Esophagus squamous epithelium (tissue), 5 donors: ENCODE data around the gene RPH3AL. TPM values are rescaled to one million over a fixed set of nuclear protein-coding genes. Genes with fewer than 3 reads are reported as not detected.

Source experiments
- DNase-seq: peaks from one replicate; lab custom pipeline; 2025; lab: John Stamatoyannopoulos, UW
- H3K27ac ChIP-seq, 4 donors: fragments of 200-600 bp; sonication (generic); one replicate each; pipeline ENCODE4 v1.5.1; 2016 to 2019; ENCODE audit warnings: mild to moderate bottlenecking in 1 of 4
- H3K27me3 ChIP-seq, 4 donors: fragments of 200-600 bp; sonication (generic); 1 replicate in 3 of 4; 2 replicates in 1 of 4; pipeline versions ENCODE4 v1.5.1 to v1.6.0; 2017 to 2021; ENCODE audit warnings: antibody characterized with exemption in 1 of 4
- H3K36me3 ChIP-seq, 3 donors: fragments of 200-600 bp; sonication (generic); one replicate each; pipeline ENCODE4 v1.5.1; 2016 to 2019
- H3K4me1 ChIP-seq, 3 donors: fragments of 200-600 bp; sonication (generic); one replicate each; pipeline ENCODE4 v1.5.1; 2017 to 2019
- H3K4me3 ChIP-seq, 4 donors: fragments of 200-600 bp; sonication (generic); 1 replicate in 3 of 4; 2 replicates in 1 of 4; pipeline ENCODE4 v1.5.1; 2016 to 2019; ENCODE audit warnings: mild to moderate bottlenecking in 2 of 4, moderate library complexity in 1 of 4
- H3K9me3 ChIP-seq, 3 donors: fragments of 200-600 bp; sonication (generic); one replicate each; pipeline ENCODE4 v1.5.1; 2016 to 2019
- CTCF ChIP-seq, 6 experiments: fragments of 450-650 bp in 4 of 6; fragments of 200-600 bp in 2 of 6; sonication (generic) in 2 of 6; IDR thresholded peaks; one replicate each; pipeline ENCODE4 v1.5.1; 2016 to 2019; ENCODE audit warnings: antibody characterized with exemption in 6 of 6, mild to moderate bottlenecking in 4 of 6, moderate library complexity in 4 of 6
- POLR2A ChIP-seq, 4 donors: fragments of 450-650 bp; IDR thresholded peaks; one replicate each; pipeline ENCODE4 v1.6.1; 2017; ENCODE audit warnings: antibody characterized with exemption in 4 of 4, mild to moderate bottlenecking in 4 of 4, moderate library complexity in 3 of 4
- WGBS, 2 donors: methylation state at CpG; one replicate each; pipeline ENCODE4 v1.1.5; 2018; 5-methylcytosine and 5-hydroxymethylcytosine counted together
- intact Hi-C: fragments of 100-400 bp; cut with DNase I; formaldehyde crosslinking; loops from one replicate; pipeline ENCODE4 v1.15.0; 2022
- total RNA-seq, 4 donors: library from RNA; depleted of rRNA; stranded (reverse); fragments of >200 nt; gene quantifications; one replicate each; pipeline ENCODE4 v1.1.0, GENCODE V29; 2016
- donor health status: DM: yes; HTN: yes; CAD: no.

RPH3AL gene
- total RNA-seq, 4 donors from 2014 or later, result 5.2 to 18.3 (median 7.5) TPM

- Histone ChIP-seq H3K27ac (peak overlapping the region in 2 of 4 donors; percentile 14 to 26), H3K27me3 (peaks cover 0 to 24% (median 0%) of the 10 kb centered on the region in 4 donors), H3K4me1 (peaks cover 13 to 29% (median 15%) of the 10 kb centered on the region in 3 donors), H3K9me3 (no peaks in the 10 kb centered on the region), H3K4me3 (no peak overlapping the region), H3K36me3 (no peaks in the 10 kb centered on the region)
- WGBS, 2 donors, result 74 to 89% methylated on average over 15 to 16 of the region's 19 CpGs
- intact Hi-C loops, result no loop called here
- no peak for DNase-seq
- TF ChIP-seq CTCF (IDR thresholded peaks at IDR 0.05) (no peak), POLR2A (IDR thresholded peaks at IDR 0.05) (no peak)
Measured at GRCh38 chr17:383771-384621, 31.4 kb upstream of the RPH3AL start.

GRCh38 chr17:382644-383533 is 30.3 kb upstream of the RPH3AL start:
- no peak overlapping the region for H3K4me3 ChIP-seq
- intact Hi-C loops, result no loop called here
- WGBS, 2 donors, result 62% methylated on average over 10 to 13 of the region's 13 CpGs
- H3K9me3 ChIP-seq, result no peaks in the 10 kb centered on the region
- no peaks in the 10 kb centered on the region for H3K36me3 ChIP-seq
- no peak for TF ChIP-seq CTCF (IDR thresholded peaks at IDR 0.05)
- peaks cover 0 to 24% (median 0%) of the 10 kb centered on the region in 4 donors for H3K27me3 ChIP-seq
- H3K27ac ChIP-seq, result no peak overlapping the region
- H3K4me1 ChIP-seq, result peaks cover 13 to 29% (median 15%) of the 10 kb centered on the region in 3 donors
- DNase-seq, result no peak

- intact Hi-C loops, result no loop called here
- DNase-seq, result no peak
- TF ChIP-seq POLR2A (IDR thresholded peaks at IDR 0.05) (no peak), CTCF (IDR thresholded peaks at IDR 0.05) (no peak)
Measured at GRCh38 chr17:381941-382643, 29.5 kb upstream of the RPH3AL start.

GRCh38 chr17:381516-381915 is 28.9 kb upstream of the RPH3AL start:
- no peak overlapping the region for H3K4me3 ChIP-seq
- H3K27ac ChIP-seq, result no peak overlapping the region
- no peaks in the 10 kb centered on the region for H3K9me3 ChIP-seq
- peaks cover 0 to 17% (median 0%) of the 10 kb centered on the region in 4 donors for H3K27me3 ChIP-seq
- intact Hi-C loops, result no loop called here
- H3K36me3 ChIP-seq, result no peaks in the 10 kb centered on the region
- no peak for TF ChIP-seq CTCF (IDR thresholded peaks at IDR 0.05)
- no peak for TF ChIP-seq POLR2A (IDR thresholded peaks at IDR 0.05)
- peaks cover 13 to 25% (median 15%) of the 10 kb centered on the region in 3 donors for H3K4me1 ChIP-seq
- DNase-seq, result no peak
- WGBS, 2 donors, result 55 to 61% methylated on average over 8 of the region's 8 CpGs

More at GRCh38 chr17:381941-382643, 29.5 kb upstream of the RPH3AL start:
- H3K9me3 ChIP-seq, result no peaks in the 10 kb centered on the region
- no peaks in the 10 kb centered on the region for H3K36me3 ChIP-seq
- H3K4me3 ChIP-seq, result no peak overlapping the region
- no peak overlapping the region for H3K27ac ChIP-seq
- peaks cover 13 to 29% (median 15%) of the 10 kb centered on the region in 3 donors for H3K4me1 ChIP-seq
- WGBS, 2 donors, result 69 to 86% methylated on average over 5 to 9 of the region's 9 CpGs
- peaks cover 0 to 20% (median 0%) of the 10 kb centered on the region in 4 donors for H3K27me3 ChIP-seq
